ENCODE measurements around the gene TMEM244.
"Not testable (repeated sequence)": the region's sequence is repeated elsewhere in the genome, so short reads cannot be mapped to it uniquely, and the experiment has no call there.

TMEM244 gene

GRCh38 chr6:129866688-129867087 lies 5.6 kb upstream of the TMEM244 start:
- no peak for FAIRE-seq

GRCh38 chr6:129866256-129866655 lies 5.1 kb upstream of the TMEM244 start:
- no peak for FAIRE-seq

GRCh38 chr6:129865013-129865412 lies 3.9 kb upstream of the TMEM244 start:
- no peak for FAIRE-seq

- no peak for FAIRE-seq
Observed at GRCh38 chr6:129863664-129864063, 2.5 kb upstream of the TMEM244 start.

GRCh38 chr6:129859524-129859923 lies 1.6 kb downstream of the TMEM244 start:
- no peak for FAIRE-seq

- FAIRE-seq: no peak
Observed at GRCh38 chr6:129857838-129858237, 3.3 kb downstream of the TMEM244 start.

GRCh38 chr6:129853996-129854711 lies 7.0 kb downstream of the TMEM244 start:
- no peak for FAIRE-seq

GRCh38 chr6:129852257-129852858 lies 8.8 kb downstream of the TMEM244 start:
- no peak for FAIRE-seq

GRCh38 chr6:129849456-129849855 lies 11.7 kb downstream of the TMEM244 start:
- FAIRE-seq: no peak

- FAIRE-seq: no peak
Observed at GRCh38 chr6:129846761-129847160, 14.4 kb downstream of the TMEM244 start.

GRCh38 chr6:129845696-129846095 lies 15.4 kb downstream of the TMEM244 start:
- no peak for FAIRE-seq

- FAIRE-seq: no peak
Observed at GRCh38 chr6:129844118-129844891, 16.8 kb downstream of the TMEM244 start.

- no peak for FAIRE-seq
Observed at GRCh38 chr6:129843573-129843972, 17.5 kb downstream of the TMEM244 start.

GRCh38 chr6:129842881-129843409 lies 18.2 kb downstream of the TMEM244 start:
- FAIRE-seq: no peak

GRCh38 chr6:129842137-129842536 lies 19.0 kb downstream of the TMEM244 start:
- FAIRE-seq: no peak

- FAIRE-seq: not testable (repeated sequence)
Observed at GRCh38 chr6:129839562-129839961, 21.6 kb downstream of the TMEM244 start.

GRCh38 chr6:129835691-129836090 lies 25.4 kb downstream of the TMEM244 start:
- no peak for FAIRE-seq

GRCh38 chr6:129832299-129832698 lies 28.8 kb downstream of the TMEM244 start:
- no peak for FAIRE-seq

- FAIRE-seq: no peak
Observed at GRCh38 chr6:129828229-129828628, 32.9 kb downstream of the TMEM244 start.

- FAIRE-seq: no peak
Observed at GRCh38 chr6:129818251-129818650, 42.9 kb downstream of the TMEM244 start.

- no peak for FAIRE-seq
Observed at GRCh38 chr6:129817821-129818220, 43.3 kb downstream of the TMEM244 start.

GRCh38 chr6:129817332-129817731 lies 43.8 kb downstream of the TMEM244 start:
- FAIRE-seq: no peak

- FAIRE-seq: no peak
Observed at GRCh38 chr6:129812145-129812777, 48.9 kb downstream of the TMEM244 start.
